ENCODE results near the gene CLN6.
A peak's percentile ranks its signal among the peaks of the same experiment; 100 is the strongest.

The CLN6 gene

DNA sequence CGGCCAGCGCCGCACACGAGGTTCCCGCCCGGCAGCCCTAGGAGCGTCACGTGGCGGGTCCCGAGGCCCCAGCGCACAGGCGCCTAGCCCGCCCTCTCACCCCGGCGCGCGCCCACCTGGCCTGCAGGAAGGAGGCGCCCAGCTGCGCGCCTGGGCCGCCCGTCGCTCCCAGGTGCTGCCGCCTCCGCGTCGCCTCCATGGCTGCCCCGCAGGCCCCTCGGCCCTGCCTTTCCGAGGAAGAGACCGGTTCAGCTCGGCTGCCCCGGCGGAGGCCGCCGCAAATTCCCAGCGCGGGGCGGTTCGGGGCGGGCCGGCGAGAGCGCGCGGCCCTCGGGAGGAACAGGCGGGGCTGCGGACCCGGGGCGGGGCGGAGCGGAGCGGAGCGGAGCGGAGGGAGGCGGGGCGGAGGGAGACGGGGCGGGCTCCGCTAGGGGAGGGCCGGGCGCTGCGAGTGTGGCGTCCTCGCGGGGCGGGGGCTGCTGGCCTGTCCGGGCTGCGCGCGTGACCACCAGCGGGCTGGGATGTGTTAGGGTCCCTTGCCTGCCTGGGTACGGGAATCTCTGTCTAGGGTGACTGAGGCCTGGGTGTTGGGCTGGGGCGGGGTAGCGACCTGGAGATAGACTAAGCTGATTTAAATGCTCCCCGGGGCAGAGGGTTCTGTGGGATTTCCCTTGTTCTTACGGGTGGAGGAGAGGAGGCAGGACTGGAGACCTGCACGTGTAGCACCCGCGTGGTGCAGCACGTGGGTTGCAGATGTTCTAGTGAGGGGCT, at the start of gene CLN6:
TSS of gene CLN6 (minus strand) at position 343 of the 771 bp plus-strand sequence. CDS start at position 199, 144 bp downstream.
- DNase-seq, result peak; percentile 80

DNA sequence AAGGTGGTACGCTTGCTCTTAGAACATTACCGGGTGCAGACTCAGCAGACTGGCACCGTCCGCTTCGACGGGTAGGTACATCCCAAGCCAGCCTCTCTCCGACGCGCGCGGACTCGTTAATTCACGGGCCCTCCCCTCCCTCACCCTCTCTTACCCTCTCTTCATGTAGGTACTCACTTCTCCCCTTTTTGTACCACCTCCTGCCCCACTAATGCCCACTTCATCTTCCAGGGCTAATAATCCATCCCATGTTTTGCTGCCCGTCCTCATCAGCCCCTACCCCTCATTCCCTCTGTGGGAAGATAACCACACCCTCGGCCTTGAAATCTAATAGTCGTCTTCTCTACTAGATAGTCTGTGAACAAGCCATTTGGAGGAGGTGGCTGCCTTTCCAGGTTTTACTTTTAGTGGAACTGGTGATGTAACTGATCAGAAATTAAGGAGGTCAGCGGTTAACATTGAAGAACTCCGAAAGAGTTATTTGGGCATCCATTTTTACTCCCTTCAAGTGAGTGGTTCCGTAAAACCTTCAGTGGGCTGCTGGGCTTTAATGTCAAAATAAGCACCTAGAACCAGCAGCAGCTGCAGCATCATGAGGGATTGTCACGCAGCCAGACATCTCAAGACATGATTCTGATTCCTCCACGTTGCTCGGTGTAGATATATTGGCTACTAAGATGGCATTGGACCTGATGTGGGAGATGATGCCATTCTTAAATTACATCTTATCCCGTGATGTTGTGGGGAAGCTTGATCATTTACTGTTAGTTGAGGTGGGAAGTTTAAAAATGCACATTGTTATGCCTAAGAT, 49.3 kb upstream of the CLN6 start:
- DNase-seq, result no peak

DNA sequence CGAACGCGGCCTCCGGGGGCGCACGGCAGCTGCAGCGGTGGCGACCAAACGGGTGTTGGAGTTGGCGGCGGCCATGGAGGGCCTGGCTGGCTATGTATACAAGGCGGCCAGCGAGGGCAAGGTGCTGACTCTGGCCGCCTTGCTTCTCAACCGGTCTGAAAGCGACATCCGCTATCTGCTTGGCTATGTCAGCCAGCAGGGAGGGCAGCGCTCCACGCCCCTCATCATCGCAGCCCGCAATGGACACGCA, 48.7 kb upstream of the CLN6 start:
- no peak for DNase-seq

DNA sequence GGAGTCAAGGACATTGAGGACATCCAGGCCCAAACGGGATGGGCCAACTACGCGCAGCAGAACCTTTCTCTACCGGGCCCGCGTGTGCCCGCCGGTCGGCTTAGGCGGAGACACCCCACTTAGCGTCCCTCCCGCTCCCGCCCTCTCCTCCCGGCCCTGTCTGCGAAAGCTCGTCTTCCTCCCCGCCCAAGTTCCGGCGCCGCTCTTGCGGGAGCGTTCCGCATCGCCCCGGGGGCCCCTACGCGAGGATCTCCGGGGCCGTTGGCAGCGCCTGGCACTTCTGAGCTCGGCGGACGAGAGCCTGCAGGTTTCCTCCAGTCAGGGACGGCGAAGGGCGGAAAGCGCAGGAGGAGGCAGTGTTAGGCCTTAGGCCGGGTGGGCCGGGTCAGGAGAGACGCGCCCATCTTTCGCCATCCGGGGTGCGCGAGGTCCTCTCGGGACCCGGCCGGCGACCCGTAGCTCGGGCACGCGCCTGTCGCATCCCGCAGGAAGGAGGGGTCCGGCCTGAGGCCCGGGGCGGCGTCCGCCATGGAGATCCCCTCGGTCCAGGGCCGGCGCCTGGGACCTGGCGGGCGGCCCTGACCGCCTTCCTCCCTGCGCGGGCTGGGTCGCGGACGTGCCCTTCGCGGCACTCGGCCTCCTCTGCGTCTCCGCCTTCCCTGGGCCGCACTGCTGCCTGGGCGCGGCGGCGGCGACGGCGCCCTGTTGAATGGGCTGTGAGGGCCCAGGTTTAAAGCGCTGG, 48.2 kb upstream of the CLN6 start, which contains the start of gene FEM1B:
TSS of gene FEM1B (plus strand) at position 143 of the 742 bp plus-strand sequence. CDS start 673 bp downstream, outside the sequence.
- peak; percentile 88 for DNase-seq

DNA sequence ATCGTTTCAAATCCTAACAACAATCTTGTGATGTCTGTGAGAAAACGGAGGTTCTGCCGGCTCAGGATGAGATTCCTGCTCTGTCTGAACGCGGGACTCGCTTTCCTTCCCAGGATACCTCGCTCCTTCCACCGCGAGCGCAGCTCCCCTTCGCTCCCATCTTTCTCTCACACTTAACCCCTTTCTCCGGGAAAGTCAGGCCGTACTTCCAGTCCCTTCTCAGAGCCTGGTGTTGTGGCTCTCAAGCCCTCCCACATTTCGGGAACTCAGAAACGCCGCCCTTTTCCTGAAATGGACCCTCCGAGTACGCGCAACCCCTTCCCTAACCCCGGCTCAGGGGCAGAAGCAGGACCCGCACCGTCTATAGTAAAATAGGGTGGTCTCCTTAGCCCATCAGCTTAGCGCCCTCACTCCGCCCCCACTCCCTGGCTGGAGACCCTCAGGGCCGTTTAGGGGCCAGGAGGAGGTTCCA, 47.6 kb upstream of the CLN6 start:
- no peak for DNase-seq

DNA sequence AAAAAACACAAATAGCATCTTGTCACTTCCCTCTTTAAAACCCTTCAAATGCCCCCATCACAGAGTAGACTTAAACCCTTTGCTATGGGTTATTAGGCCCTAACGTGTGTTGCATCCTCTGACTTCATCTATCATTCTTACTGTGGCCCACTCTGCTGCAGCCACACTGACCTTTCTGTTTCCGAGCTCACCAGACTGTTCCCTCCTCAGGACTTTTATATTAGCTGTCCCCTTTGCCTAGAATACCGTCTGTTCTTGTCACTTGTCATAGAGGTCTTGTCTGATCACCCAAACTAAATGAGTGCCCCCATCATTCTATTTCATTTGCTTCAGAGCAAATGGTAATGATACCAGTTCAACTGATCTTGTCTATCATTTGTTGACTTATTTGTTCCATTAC, 47.1 kb upstream of the CLN6 start:
- no peak for DNase-seq

DNA sequence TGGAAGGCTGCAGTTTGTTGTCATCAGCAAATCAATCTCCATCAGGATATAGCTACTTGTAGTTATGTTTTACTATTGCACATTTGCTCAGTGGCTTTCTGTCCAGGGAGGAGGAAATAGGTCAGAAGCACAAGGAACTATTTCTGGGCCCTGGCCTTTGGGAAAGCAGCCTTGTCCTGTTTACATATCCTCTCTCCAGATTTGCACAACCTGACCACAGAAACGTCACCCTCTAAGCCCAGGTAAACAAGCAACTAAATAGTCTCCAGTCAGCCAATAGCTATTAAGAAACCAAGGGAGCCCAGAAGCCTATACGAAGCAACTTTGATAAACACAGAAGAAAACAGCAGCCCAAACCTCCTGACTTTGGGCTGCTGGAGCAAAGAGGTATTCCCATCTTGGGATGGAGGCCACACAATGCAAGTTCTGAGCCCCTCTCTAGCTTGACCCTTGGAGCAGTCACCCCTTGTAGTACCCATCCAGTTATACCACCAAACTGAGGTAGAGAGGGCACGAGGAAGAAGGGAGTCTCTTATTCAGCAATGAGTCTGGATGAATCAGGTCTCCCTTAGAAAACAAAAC, 45.7 kb upstream of the CLN6 start:
- no peak for DNase-seq

DNA sequence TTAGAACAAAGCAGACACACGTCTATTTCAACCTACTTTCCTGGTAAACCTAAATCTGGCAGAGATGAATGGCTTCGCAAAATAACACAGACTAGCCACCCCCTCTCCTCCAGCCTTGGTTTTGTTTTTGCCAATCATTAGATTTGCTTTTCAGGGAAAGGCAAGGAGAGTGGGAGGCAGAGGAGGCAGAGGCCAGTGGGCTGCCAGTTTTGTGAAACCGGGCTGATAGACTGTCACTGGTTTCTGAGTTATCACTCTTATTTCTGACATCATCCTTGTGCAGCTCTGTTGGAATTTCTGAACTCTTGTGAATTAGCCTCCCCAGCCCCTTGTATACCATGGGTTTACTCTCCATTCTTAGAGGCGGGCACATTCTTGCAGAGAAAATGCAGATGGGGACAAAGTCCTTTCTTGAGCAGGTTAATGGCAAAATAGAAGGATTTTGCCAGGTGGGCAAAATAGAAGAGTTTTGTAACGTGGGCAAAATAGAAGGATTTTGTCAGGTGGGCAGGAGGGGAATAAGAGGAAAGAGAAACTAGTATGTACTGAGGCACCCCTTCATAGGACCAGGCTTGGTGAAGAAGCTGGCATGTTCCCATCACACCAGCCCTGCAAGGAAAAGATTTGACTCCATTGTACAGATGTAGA, 44.8 kb upstream of the CLN6 start:
- no peak for DNase-seq

DNA sequence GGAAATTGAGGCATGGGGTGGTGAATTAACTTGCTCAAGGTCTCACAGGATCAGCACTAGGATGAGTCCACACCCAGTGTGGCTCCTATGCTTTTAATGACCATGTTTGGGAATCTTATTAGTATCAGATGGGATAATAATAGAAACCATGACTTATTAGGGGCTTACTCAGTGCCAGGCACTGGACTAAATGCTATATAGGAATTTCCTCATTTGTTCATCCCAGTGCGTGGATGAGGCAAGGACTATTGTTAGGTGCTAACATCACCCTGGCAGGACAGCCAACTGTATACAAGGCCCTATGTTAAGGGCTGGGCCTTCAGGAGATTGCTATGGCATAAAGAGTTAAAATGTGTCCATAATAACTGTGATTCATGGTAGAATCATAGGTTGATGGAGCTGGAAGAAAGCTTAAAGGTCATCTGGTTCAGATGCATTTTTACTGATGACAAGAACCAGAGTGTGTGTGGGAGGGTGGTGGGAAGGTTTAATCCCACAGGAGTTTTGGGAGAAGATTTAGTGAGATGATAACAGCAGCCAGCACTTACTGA, 43.3 kb upstream of the CLN6 start:
- no peak for DNase-seq

DNA sequence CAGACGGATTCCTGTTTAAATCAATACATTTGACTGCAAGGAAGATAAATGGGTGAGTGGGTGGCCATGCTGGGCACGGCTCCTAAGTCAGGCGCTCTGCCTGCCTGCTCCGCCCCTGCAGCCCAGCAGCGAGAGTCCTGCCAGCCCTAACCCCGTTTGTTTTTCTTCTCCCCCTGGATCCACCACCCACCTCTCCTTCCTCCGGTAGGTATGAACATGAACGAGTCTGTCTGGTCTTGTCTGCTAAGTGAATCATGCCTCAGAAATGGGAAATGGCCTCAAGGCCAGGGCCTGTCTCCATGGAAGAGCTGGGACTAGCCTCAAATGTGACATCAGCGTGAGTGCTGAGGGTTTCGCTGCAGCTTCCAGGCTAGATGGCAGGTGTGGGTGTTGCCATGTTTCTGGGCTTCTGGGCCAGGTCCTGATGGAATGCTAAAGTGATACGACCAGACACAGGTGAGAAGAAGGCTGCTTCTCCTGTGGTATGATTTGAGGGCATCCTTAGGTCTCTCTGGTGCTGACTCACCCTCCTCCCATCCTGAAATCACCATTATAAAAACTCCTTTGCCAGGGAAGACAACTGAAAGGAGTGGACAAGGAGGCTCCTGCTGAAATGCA, 42.4 kb upstream of the CLN6 start:
- DNase-seq, result no peak

DNA sequence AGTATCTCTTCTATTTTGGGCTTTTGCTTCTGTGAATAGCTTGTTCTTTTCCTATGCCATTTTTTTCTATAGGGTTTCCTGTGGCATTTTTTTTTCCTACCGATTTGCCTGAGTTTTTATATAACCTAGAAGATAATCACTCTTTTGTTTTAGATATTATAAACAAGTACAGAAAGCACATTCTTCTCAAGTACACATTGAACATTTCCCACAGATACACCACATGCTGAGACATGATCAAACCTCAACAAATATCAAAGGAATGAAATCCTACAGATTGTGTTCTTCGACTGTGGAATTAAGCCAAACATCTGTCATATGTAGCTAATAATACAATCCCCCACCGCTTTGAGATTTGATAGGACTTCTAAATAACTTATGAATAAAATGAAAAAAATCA, 38.9 kb upstream of the CLN6 start:
- no peak for DNase-seq

DNA sequence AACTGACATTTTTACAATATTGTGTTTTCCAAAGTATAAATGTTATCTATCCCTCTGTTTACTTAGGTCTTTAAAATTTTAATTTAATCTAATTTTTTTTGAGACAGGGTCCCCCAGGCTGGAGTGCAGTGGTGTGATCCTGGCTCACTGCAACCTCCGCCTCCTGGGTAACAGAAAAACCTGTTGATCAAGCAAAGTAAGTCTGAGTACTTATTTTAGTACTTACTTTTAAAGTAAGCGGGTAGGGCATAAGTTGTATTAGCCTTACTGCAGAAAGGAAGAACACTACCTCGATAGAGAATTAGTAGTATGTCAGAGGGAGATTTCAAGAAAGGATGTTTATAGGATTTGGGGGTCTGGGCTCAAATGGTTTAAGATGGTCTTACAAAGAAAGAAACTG, 36.1 kb upstream of the CLN6 start:
- DNase-seq, result no peak

DNA sequence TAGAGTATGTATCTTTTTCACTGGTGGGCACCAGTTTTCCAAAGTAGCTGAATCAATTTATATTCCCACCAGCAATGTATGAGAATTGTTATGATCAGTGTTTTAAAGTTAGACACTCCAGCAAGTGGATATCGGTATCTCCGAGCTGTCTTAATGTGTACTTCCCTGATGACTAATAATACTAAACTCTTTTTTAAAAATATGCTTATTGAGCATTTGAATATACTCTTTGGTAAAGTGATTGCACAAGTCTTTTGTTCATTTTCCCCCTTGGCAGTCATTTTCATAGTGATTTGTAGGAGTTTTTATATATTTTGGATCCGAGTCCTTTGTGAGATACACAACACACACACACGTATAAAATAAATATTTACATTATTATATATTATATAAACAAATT, 35.6 kb upstream of the CLN6 start:
- no peak for DNase-seq

DNA sequence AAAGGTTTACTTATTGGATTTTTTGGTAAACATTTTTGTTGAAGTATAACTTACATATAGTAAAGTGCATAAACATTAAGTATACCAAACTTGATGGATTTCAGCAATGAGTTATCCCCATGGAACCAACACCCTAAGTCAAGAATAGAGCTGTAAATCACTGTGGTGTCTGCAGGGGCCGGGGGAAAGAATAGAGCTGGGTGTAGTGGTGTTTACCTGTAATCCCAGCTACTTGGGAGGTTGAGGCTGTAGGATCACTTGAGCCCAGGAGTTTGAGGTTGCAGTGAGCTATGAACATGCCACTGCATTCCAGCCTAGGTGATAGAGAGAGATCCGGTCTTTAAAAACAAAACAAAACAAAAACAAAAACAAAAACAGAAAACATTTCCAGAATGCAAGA, 34.8 kb upstream of the CLN6 start:
- no peak for DNase-seq

DNA sequence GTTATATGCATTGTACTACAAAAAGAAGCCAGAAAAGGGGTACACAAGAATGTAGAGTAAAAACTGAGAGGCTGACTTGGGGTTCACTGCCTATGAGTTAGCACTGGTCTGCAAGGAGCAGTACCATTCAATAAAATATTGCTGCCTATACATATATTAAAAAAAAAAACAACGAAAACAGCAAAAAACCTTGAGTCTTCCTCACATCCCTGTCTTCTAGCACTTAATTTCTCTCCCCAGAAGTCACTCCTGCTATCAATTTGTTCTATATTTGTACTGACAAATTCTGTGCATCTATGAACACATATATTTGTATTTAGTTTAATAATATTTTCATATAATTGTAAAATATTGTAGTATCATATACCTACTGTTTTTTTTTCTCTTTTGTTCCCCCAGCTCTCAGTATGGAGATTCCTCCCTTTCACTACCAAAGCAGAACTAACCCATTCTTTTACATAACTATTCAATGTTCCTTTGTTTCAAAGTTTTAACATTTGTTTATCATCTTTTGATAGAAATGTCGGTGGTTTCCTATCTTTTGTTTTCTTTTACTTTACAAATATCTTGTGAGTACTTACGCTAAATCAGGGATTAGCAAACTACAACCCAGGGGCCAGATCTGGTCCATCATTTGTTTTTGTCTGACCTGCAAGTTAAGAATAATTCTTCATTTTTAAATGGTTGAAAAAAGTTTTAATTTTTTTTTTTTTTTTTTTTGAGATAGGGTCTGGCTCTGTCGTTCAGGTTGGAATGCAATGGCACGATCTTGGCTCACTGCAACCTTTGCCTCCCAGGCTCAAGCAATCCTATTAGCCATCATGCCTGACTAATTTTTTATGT, 33.2 kb upstream of the CLN6 start:
- no peak for DNase-seq

DNA sequence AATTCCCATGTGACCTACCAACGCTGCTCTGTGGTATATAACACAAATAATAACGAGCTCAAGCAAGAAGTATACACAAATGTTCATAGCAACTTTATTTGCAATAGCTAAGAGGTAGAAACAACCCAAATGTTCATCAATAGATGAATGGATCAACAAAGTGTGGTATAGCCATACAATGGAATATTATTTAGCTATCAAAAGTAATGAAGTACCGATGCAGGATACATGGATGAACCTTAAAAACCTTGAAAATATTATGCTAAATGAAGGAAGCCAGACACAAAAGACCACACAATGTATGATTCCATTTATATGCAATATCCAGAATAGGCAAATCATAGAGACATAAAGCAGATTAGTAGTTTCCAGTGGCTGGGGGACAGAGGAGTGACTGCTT, 32.5 kb upstream of the CLN6 start:
- DNase-seq, result no peak

DNA sequence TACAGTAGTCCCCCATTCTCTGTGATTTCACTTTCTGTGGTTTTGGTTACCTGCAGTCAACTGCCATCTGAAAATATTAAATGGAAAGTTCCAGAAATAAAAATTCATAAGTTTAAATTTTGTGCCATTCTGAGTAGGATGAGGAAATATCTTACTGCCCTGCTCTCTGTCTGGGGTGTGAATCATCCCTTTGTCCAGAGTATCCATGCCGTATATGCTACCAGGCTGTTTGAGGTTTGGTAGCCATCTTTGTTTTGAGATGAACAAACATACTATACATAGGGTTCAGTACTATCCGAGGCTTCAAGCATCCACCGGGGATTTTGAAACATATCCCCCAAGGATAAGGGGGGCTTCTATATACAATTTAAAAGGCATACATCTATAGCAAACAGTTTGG, 31.7 kb upstream of the CLN6 start:
- DNase-seq, result no peak

DNA sequence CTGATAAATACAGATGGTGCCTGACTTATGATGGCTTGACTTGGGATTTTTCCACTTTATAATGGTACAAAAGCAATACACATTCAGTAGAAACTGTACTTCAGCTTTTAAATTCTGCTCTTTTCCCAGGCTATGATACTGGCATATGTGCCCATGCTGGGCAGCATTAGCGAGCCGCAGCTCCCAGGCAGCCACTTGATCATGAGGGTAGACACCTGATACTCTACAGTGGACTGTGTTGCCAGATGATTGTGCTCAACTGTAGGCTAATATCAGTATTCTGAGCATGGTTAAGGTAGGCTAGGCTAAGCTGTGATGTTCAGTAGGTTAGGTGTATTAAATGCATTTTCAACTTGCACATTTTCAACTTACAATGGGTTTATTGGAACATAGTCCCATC, 30.4 kb upstream of the CLN6 start:
- no peak for DNase-seq

DNA sequence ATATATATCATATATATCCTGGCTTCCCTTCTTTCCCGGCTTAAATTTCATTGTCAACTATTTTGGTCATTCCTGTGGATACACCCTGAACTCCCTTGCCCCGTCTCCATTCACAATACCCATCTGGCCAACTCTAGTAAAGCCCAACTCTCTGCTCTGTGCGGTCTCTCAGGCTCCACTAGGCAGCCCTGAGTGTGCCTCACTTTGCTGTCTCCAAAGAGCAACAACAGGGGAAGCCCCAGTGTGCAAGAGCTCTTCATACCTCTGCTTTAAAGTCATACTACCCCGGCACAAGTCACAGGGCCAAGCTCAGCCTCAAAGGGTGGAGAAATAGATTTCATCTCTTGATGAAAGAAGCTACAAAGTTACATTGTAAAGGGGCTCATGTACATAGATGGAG, 29.2 kb upstream of the CLN6 start:
- DNase-seq, result peak; percentile 10

DNA sequence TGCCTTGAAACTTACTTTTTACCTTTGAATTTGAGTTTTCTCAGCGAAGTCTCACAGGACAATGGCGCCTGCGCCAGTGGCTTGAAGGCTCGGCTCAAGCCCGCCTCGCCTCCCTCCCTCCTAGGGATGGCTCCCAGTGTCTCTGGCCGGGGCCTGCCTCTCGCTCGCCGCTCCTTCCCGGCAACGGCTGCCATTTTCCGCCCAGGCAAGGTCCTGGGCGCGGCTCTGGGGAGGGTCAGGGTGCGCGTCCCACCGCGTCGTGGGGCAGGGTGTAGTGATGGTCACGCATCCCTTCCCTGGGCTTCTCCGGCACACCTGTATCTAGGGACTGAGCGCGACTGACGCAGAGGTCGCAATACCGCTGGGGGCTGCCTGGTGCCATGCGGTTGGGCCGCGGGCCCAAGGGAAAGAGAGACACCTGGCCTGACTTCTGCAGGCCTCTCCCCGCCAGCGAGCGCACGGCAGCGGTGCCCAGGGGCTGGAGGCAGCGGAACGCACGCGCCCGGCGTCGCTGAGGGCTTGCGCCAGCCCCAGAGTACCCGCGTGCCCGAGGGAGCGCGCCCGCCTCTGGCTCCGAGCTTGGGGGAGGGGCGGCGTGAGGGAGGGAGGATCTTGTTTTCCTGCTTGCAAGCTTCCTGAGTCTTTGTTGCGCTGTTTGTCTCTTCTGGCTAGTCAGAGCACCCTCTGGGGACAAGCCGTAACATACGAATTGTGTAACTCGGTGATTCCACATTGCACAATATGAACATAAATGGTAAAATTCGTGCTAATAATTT, 27.3 kb upstream of the CLN6 start:
- DNase-seq, result peak; percentile 63
